ENCODE measurements around the gene COX8A.
"Not testable (repeated sequence)": the region's sequence is repeated elsewhere in the genome, so short reads cannot be mapped to it uniquely, and the experiment has no call there.

COX8A gene

GRCh38 chr11:63974259-63975143 lies at the start of gene COX8A:
Gene COX8A, plus strand, starts transcription at chr11:63974620. Its CDS starts 61 bp downstream, at chr11:63974681.
- peak; percentile 100 for DNase-seq

- no peak for DNase-seq
Observed at GRCh38 chr11:63929616-63930015, 44.8 kb upstream of the COX8A start.

GRCh38 chr11:63931045-63931444 lies 43.4 kb upstream of the COX8A start:
- DNase-seq = no peak

DNA sequence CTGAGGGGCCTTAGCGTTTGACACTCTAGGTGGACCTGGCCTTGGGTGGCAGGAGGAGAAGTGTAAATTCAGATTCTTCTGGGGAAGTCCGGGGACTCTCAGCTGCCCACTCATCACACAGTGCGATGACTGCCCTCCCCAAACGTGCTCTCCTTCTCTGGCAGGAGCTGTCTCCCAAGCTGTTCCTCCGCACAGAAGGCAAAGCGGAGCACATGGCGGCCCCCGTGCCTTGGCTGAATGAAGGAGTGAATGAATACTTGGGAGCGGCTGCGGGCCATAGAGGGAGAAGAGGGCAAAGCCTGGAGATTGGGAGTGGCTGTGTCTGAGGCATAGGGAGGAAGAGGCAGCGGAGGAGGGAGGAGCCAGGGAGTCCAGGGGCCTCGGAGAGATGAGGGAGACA lies 42.5 kb upstream of the COX8A start:
- DNase-seq = no peak

- no peak for DNase-seq
Observed at GRCh38 chr11:63933459-63933858, 41.0 kb upstream of the COX8A start.

GRCh38 chr11:63937713-63938478 lies 36.5 kb upstream of the COX8A start:
- DNase-seq = peak; percentile 31

DNA sequence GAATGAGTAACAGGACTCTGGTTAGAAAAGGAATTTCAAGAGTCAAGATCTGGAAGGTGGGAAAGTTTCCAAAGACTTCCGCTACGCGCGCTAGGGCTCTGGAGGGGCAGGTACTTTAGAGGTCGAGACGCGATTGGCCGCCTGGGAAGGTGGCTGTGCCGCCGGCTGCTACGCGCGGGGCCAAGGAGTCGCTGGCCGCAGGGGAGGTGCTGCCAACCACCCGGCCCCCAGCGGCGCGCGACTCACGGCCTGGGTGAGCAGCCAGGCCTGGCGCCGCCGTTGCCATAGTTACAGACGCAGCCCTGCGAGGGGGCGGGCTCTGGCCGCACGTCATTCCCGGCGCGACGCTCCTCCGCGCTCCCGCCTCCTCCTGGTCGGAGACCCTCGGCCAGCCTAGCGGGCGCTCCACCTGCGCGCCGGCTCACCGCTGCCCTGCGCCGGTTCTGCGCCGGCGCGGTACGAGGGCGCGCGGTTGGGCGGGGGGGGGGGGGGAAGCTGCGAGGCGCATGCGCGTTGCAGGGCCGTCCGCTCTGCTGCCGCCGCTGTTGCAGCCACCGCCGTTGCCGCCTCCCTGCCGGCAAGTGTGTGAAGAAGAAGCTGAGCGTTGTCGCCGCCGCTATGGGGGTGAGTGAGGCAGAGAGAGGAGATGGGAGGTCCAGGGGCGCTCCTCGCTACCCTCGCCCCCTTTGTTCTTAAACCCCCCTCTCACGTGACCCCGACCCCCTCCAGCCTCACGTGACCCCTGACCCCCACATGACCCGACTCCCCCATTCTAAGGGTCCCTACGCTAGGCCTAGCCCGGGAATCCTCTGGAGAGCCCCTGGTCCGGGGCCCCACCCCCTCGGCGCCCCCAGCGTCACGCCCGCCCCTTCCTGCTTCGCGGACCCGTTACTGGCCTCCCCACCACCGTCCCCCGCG lies 35.7 kb upstream of the COX8A start, which contains the start of gene NAA40:
TSS of gene NAA40 (plus strand) at position 524 of the 918 bp plus-strand sequence. CDS start at position 619, 95 bp downstream.
- DNase-seq = peak; percentile 99

GRCh38 chr11:63939397-63939891 lies 35.0 kb upstream of the COX8A start:
- no peak for DNase-seq

GRCh38 chr11:63940786-63941185 lies 33.6 kb upstream of the COX8A start:
- no peak for DNase-seq

DNA sequence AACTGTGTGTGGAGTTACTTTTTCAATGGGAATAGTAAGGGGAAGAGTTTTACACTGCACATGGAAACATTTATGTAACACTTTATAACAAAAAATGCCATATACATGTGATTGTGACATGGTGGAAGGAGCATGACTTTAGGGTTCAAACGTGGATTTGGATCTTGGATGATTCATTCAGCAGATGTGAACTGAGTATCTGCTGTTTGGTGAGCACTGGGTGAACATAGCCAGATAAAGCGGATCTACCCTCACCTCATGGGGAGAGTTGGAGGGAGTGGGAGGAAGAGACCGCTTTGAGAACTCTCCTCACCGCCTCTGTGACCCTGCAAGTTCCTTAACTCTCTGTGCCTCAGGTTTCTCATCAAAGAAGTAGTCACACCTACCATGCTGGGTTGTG lies 32.5 kb upstream of the COX8A start:
- DNase-seq = no peak

DNA sequence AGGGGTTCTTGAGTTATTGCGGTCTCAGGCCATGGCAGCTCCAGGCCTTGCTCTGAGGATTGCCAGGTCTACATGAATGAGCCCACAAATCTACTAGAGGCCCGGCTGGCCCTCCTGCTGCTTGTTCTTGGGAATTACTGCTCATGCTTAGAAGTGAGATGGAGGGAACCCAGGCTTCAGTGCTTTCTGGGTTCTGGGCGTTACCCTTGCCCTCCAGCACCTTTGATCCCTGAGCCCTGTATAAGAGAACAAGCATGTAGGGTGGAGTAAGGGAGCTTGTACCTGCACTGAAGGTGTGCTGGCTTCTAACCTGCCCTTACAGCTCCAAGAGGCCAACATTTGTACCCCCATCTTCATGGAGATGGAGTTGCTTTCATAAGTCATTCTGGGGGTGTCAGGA lies 31.6 kb upstream of the COX8A start:
- DNase-seq = no peak

DNA sequence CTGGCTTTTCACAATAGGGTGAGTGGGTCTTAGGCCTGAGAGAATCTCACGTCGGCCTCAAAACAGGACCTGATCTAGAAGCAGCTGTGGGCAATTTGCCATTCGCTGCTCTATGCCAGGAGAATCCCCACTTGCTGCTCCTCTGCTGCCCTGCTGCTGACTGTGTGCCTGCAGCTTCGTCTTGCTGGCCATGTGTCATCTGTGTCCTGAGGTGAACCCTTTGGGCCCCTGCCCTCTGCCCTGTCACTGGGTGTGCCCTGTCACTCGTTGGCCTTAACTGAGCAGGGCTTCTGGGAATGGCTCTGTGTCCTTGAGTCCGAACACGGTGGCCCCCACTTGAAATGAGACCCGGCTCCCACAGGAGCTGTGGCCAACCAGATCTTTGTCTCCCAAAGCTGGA lies 29.4 kb upstream of the COX8A start:
- DNase-seq = no peak

- peak; percentile 35 for DNase-seq
Observed at GRCh38 chr11:63945477-63946163, 28.8 kb upstream of the COX8A start.

- DNase-seq = no peak
Observed at GRCh38 chr11:63951779-63952536, 22.5 kb upstream of the COX8A start.

- DNase-seq = no peak
Observed at GRCh38 chr11:63952570-63952969, 21.9 kb upstream of the COX8A start.

- no peak for DNase-seq
Observed at GRCh38 chr11:63958008-63958407, 16.4 kb upstream of the COX8A start.

DNA sequence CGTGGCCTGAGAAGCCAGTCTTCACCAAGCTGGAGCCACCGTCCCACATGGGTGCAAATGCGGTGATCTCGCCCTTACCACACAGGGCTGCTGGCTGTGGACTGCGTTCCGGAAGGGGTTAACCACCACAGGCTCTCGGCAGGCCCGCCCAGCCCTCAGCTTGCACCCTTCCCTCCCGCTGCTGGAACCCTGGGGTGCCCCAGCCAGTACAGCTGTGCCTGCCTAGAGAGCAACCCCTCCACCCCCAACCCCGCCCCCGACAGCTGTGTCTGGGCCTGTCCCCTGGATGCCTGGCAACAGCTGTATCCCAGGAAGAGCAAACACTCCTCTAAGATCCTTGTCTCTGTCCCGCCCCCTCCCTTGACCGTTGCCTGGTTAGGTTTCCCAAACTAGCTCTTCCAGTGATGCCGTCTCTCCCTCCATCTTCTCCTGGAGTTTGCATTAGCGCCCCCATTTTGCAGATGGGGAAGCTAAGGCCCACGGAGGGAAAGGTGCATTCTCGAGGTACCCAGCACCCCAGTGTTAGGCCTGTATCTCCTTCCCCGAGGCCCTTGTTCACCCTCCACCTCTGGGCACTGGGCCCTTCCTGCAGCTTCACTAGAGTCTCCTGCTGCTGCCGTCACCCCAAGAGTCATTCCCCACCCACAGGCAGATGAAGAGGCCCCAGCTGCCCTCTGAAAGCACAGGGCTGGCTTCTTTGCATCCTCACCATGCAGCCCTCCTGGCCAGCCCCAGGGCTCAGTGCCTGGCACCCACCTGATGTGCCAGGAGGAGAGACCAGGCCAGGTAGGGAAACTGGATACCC lies 12.6 kb upstream of the COX8A start:
- DNase-seq = peak; percentile 48

DNA sequence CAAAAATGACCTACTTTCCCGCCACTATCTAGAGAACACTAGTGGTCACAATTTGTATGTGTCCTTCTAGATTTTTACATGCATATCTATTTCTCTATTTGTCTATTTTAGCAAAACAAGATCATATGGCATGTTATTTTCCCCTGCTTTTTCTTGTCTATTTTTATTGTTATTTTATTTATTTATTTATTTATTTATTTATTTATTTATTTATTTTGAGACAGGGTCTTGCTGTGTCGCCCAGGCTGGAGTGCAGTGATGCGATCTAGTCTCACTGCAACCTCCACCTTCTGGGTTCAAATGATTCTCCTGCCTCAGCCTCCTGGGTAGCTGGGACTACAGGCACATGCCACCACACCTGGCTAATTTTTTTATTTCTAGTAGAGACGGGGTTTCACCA lies 10.5 kb upstream of the COX8A start:
- DNase-seq = not testable (repeated sequence)

DNA sequence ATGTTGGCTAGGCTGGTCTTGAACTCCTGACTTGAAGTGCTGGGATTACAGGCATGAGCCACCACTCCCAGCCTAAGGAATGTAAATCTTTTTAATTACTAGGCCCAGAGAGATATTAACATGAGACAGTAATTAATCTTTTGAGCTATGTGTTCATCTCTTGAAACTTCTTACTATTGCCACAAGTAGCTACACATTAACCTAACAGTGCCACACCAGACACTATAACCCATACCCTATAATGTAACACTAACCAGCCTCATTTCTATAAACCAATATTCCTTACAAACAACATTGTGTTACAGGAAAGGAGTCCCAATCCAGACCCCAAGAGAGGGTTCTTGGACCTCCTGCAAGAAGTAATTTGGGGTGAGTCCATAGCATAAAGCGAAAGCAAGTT lies 8.0 kb upstream of the COX8A start:
- DNase-seq = no peak

DNA sequence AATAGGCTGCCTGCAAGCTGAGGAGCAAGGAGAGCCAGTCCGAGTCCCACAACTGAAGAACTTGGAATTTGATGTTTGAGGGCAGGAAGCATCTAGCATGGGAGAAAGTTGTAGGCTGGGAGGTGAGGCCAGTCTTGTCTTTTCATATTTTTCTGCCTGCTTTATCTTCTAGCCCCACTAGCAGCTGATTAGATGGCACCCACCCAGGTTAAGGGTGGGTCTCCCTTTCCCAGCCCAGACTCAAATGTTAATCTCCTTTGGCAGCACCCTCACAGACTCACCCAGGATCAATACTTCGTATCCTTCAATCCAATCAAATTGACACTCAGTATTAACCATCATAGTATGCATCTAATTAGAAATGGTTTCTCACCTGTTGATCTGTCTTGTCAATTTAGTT lies 5.0 kb upstream of the COX8A start:
- DNase-seq = no peak

Data from NCI-H774 (cell line).